HL-60 (cell line): ENCODE measurements around the gene ATP5PO.

ENCODE experiments used
- CTCF ChIP-seq: IDR thresholded peaks from one replicate; pipeline ENCODE4 v1.5.1; 2011; ENCODE audit warnings: low read length, control low read depth, inconsistent platforms; ENCODE audit not compliant: insufficient read depth
- POLR2AphosphoS5 ChIP-seq: IDR thresholded peaks from 2 replicates; pipeline ENCODE4 v1.6.1; 2012; ENCODE audit warnings: low read depth
- REST ChIP-seq: IDR thresholded peaks from 2 replicates; pipeline ENCODE4 v1.6.1; 2012; ENCODE audit warnings: low read depth; ENCODE audit not compliant: insufficient replicate concordance

- TF ChIP-seq CTCF = no peak
- no peak for TF ChIP-seq REST
- no peak for TF ChIP-seq POLR2AphosphoS5
Observed at GRCh38 chr21:33944185-33944763, 28.7 kb upstream of the ATP5PO start.
